Adrenal gland (tissue), 5 donors: ENCODE measurements around the gene SMPX.

Source experiments
- CTCF ChIP-seq, 6 experiments: fragments of 450-650 bp in 4 of 6; fragments of 200-600 bp in 2 of 6; sonication (generic) in 1 of 6; IDR thresholded peaks; 1 replicate in 5 of 6; 2 replicates in 1 of 6; pipeline versions ENCODE4 v1.5.1 to v1.8.0; 2016 to 2021; ENCODE audit warnings: antibody characterized with exemption in 6 of 6, mild to moderate bottlenecking in 2 of 6, moderate library complexity in 1 of 6
- POLR2A ChIP-seq, 2 donors: fragments of 450-650 bp; IDR thresholded peaks; one replicate each; pipeline ENCODE4 v1.6.1; 2017; ENCODE audit warnings: antibody characterized with exemption in 2 of 2, mild to moderate bottlenecking in 2 of 2, moderate library complexity in 1 of 2
- donor health status: DM: no; HTN: no; CAD: no.

GRCh38 chrX:21674430-21675186 is 83.3 kb downstream of the SMPX start:
- no peak for TF ChIP-seq CTCF (IDR thresholded peaks at IDR 0.05)
- TF ChIP-seq POLR2A (IDR thresholded peaks at IDR 0.05) = no peak
